OCI-LY3 (cell line): ENCODE data around the gene CRYZ.

Experiments
- H2AFZ ChIP-seq: fragments of 200-600, 300-600 bp; shearing (Covaris generic); 2 replicates; pipeline ENCODE4 v1.6.0; 2014; ENCODE audit warnings: antibody characterized with exemption, low read depth, low read length
- H3K27ac ChIP-seq: fragments of 200-600, 300-600 bp; sonication (generic); 2 replicates; pipeline ENCODE4 v1.5.1; 2014; ENCODE audit warnings: mild to moderate bottlenecking, low read length, moderate library complexity, mixed read lengths
- H3K27me3 ChIP-seq: fragments of 200-600, 300-600 bp; sonication (generic); 2 replicates; pipeline ENCODE4 v1.6.1; 2014; ENCODE audit warnings: low read depth, low read length, mixed read lengths
- H3K36me3 ChIP-seq: fragments of 200-600, 300-600 bp; sonication (generic); replicated peaks from 2 replicates; pipeline ENCODE3; 2014; ENCODE audit warnings: low read depth, low read length, mixed read lengths
- H3K4me1 ChIP-seq: fragments of 300-600, 200-600 bp; sonication (generic); 2 replicates; pipeline ENCODE4 v1.6.1; 2014; ENCODE audit warnings: low read length, mixed read lengths
- H3K4me2 ChIP-seq: fragments of 200-600, 300-600 bp; sonication (generic); 2 replicates; pipeline ENCODE4 v1.6.1; 2014; ENCODE audit warnings: low read length, mixed read lengths
- H3K4me3 ChIP-seq: fragments of 300-600, 200-600 bp; sonication (generic); 2 replicates; pipeline ENCODE4 v1.5.1; 2014; ENCODE audit warnings: antibody characterized with exemption, mild to moderate bottlenecking, low read length, moderate library complexity
- H3K79me2 ChIP-seq: fragments of 300-600, 200-600 bp; shearing (Covaris generic); 2 replicates; pipeline ENCODE4 v1.6.1; 2014; ENCODE audit warnings: mild to moderate bottlenecking, low read length, mixed read lengths
- H3K9ac ChIP-seq: fragments of 300-600, 200-600 bp; shearing (Covaris generic); 2 replicates; pipeline ENCODE4 v1.6.0; 2014; ENCODE audit warnings: mild to moderate bottlenecking, low read length, moderate library complexity
- H3K9me3 ChIP-seq: fragments of 200-600, 300-600 bp; shearing (Covaris generic); 2 replicates; pipeline ENCODE4 v1.6.1; 2014; ENCODE audit warnings: low read length, mixed read lengths; ENCODE audit not compliant: insufficient read depth
- H4K20me1 ChIP-seq: fragments of 200-600, 300-600 bp; sonication (generic); 2 replicates; pipeline ENCODE4 v1.6.1; 2016; ENCODE audit warnings: low read length, mixed read lengths; ENCODE audit not compliant: insufficient read depth
- CTCF ChIP-seq: fragments of 200-600, 300-600 bp; sonication (generic); IDR thresholded peaks from 2 replicates; pipeline ENCODE4 v1.5.1; 2014; ENCODE audit warnings: antibody characterized with exemption, low read length, low read depth
- EZH2phosphoT487 ChIP-seq: fragments of 200-600 bp; shearing (Covaris generic); IDR thresholded peaks from 2 replicates; pipeline ENCODE4 v1.6.1; 2018; ENCODE audit warnings: antibody characterized with exemption, mixed run types, low read depth

Gene CRYZ

GRCh38 chr1:74686928-74687327 lies 45.9 kb downstream of the CRYZ start:
- no peaks in the 10 kb centered on the region for H3K9me3 ChIP-seq
- no peak for TF ChIP-seq EZH2phosphoT487
- TF ChIP-seq CTCF: no peak
- H3K79me2 ChIP-seq: no peaks in the 10 kb centered on the region
- no peaks in the 10 kb centered on the region for H4K20me1 ChIP-seq
- H3K9ac ChIP-seq: no peak overlapping the region
- H3K4me1 ChIP-seq: peaks cover 23% of the 10 kb centered on the region
- no peak overlapping the region for H3K27ac ChIP-seq
- no peak overlapping the region for H3K4me2 ChIP-seq
- H3K4me3 ChIP-seq: no peak overlapping the region
- no peak overlapping the region for H2AFZ ChIP-seq
- H3K27me3 ChIP-seq: peaks cover 13% of the 10 kb centered on the region; the same call in 1 of the 2 replicates
- no peaks in the 10 kb centered on the region for H3K36me3 ChIP-seq

GRCh38 chr1:74684301-74684700 lies 48.5 kb downstream of the CRYZ start:
- no peak overlapping the region for H2AFZ ChIP-seq
- no peaks in the 10 kb centered on the region for H4K20me1 ChIP-seq
- H3K9ac ChIP-seq: no peak overlapping the region
- peaks cover 13% of the 10 kb centered on the region; the same call in 1 of the 2 replicates for H3K27me3 ChIP-seq
- H3K4me2 ChIP-seq: no peak overlapping the region
- H3K4me1 ChIP-seq: peaks cover 43% of the 10 kb centered on the region
- H3K36me3 ChIP-seq: no peaks in the 10 kb centered on the region
- no peak overlapping the region for H3K27ac ChIP-seq
- no peaks in the 10 kb centered on the region for H3K79me2 ChIP-seq
- H3K9me3 ChIP-seq: no peaks in the 10 kb centered on the region
- H3K4me3 ChIP-seq: no peak overlapping the region
- TF ChIP-seq EZH2phosphoT487: no peak
- TF ChIP-seq CTCF: no peak

GRCh38 chr1:74683656-74684055 lies 49.2 kb downstream of the CRYZ start:
- no peak overlapping the region for H3K4me2 ChIP-seq
- peaks cover 17% of the 10 kb centered on the region; the same call in 1 of the 2 replicates for H3K27me3 ChIP-seq
- no peak overlapping the region for H3K4me3 ChIP-seq
- TF ChIP-seq CTCF (no peak), EZH2phosphoT487 (no peak)
- no peaks in the 10 kb centered on the region for H4K20me1 ChIP-seq
- no peak overlapping the region for H2AFZ ChIP-seq
- no peaks in the 10 kb centered on the region for H3K79me2 ChIP-seq
- no peak overlapping the region for H3K27ac ChIP-seq
- no peak overlapping the region for H3K9ac ChIP-seq
- H3K4me1 ChIP-seq: peaks cover 42% of the 10 kb centered on the region
- H3K9me3 ChIP-seq: no peaks in the 10 kb centered on the region
- no peaks in the 10 kb centered on the region for H3K36me3 ChIP-seq

GRCh38 chr1:74681851-74682250 lies 51.0 kb downstream of the CRYZ start:
- H3K9ac ChIP-seq: no peak overlapping the region
- H3K27ac ChIP-seq: peak overlapping the region; percentile 75
- H3K4me3 ChIP-seq: peak overlapping the region; percentile 41
- no peaks in the 10 kb centered on the region for H3K79me2 ChIP-seq
- no peaks in the 10 kb centered on the region for H3K36me3 ChIP-seq
- no peak overlapping the region for H2AFZ ChIP-seq
- no peaks in the 10 kb centered on the region for H4K20me1 ChIP-seq
- TF ChIP-seq CTCF (no peak), EZH2phosphoT487 (no peak)
- peaks cover 42% of the 10 kb centered on the region for H3K4me1 ChIP-seq
- H3K4me2 ChIP-seq: peak overlapping the region; percentile 93
- no peaks in the 10 kb centered on the region for H3K9me3 ChIP-seq
- H3K27me3 ChIP-seq: peaks cover 18% of the 10 kb centered on the region; the same call in 1 of the 2 replicates
